ENCODE measurements around the gene MED8. TPM values are rescaled to one million over a fixed set of nuclear protein-coding genes. Genes with fewer than 3 reads are reported as not detected.

Gene MED8
- total RNA-seq, 4 donors from 2014 or later = 27.6 to 34.1 (median 32.0) TPM

- peaks cover 56 to 92% (median 82%) of the 10 kb centered on the region in 4 donors for H3K36me3 ChIP-seq
- H3K27ac ChIP-seq (replicated peaks in 1 of 4) = no peak overlapping the region
- WGBS = 93% methylated on average over 5 of the region's 5 CpGs
- H3K4me1 ChIP-seq = peaks cover 0 to 24% (median 23%) of the 10 kb centered on the region in 4 donors
- no peaks in the 10 kb centered on the region for H3K27me3 ChIP-seq
- no peak overlapping the region for H3K4me3 ChIP-seq
- H3K9me3 ChIP-seq = no peaks in the 10 kb centered on the region
- intact Hi-C loops (cut with DNase I) = no loop called here
- TF ChIP-seq POLR2A (IDR thresholded peaks at IDR 0.05; ENCODE audit: low read depth) (no peak), EP300 (IDR thresholded peaks at IDR 0.05) (no peak), POLR2AphosphoS5 (IDR thresholded peaks at IDR 0.05) (no peak)
- TF ChIP-seq, protein P1, sequence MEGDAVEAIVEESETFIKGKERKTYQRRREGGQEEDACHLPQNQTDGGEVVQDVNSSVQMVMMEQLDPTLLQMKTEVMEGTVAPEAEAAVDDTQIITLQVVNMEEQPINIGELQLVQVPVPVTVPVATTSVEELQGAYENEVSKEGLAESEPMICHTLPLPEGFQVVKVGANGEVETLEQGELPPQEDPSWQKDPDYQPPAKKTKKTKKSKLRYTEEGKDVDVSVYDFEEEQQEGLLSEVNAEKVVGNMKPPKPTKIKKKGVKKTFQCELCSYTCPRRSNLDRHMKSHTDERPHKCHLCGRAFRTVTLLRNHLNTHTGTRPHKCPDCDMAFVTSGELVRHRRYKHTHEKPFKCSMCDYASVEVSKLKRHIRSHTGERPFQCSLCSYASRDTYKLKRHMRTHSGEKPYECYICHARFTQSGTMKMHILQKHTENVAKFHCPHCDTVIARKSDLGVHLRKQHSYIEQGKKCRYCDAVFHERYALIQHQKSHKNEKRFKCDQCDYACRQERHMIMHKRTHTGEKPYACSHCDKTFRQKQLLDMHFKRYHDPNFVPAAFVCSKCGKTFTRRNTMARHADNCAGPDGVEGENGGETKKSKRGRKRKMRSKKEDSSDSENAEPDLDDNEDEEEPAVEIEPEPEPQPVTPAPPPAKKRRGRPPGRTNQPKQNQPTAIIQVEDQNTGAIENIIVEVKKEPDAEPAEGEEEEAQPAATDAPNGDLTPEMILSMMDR (IDR thresholded peaks at IDR 0.05) = no peak
- DNase-seq (ENCODE audit: extremely low spot score) = no peak
These were observed 43.3 kb upstream of the MED8 start for GRCh38 chr1:43432907-43433306.

GRCh38 chr1:43432171-43432860 is 42.7 kb upstream of the MED8 start:
- 89% methylated on average over 9 of the region's 9 CpGs for WGBS
- intact Hi-C loops (cut with DNase I) = no loop called here

GRCh38 chr1:43431676-43432075 is 42.1 kb upstream of the MED8 start:
- intact Hi-C loops (cut with DNase I) = no loop called here
- no peak for TF ChIP-seq POLR2A (IDR thresholded peaks at IDR 0.05; ENCODE audit: low read depth)
- TF ChIP-seq, protein P1 (IDR thresholded peaks at IDR 0.05) = no peak
- no peak for TF ChIP-seq EP300 (IDR thresholded peaks at IDR 0.05)
- no peak for TF ChIP-seq POLR2AphosphoS5 (IDR thresholded peaks at IDR 0.05)
- Histone ChIP-seq H3K36me3 (peaks cover 68 to 92% (median 87%) of the 10 kb centered on the region in 4 donors), H3K27me3 (no peaks in the 10 kb centered on the region), H3K27ac (replicated peaks in 1 of 4) (no peak overlapping the region), H3K4me3 (no peak overlapping the region), H3K4me1 (peaks cover 0 to 20% (median 19%) of the 10 kb centered on the region in 4 donors), H3K9me3 (no peaks in the 10 kb centered on the region)
- DNase-seq (ENCODE audit: extremely low spot score) = no peak
- WGBS = 98% methylated on average over 7 of the region's 9 CpGs

More at GRCh38 chr1:43432171-43432860, 42.7 kb upstream of the MED8 start:
- Histone ChIP-seq H3K27ac (replicated peaks in 1 of 4) (no peak overlapping the region), H3K4me1 (peaks cover 0 to 24% (median 23%) of the 10 kb centered on the region in 4 donors), H3K9me3 (no peaks in the 10 kb centered on the region), H3K4me3 (no peak overlapping the region), H3K36me3 (peaks cover 62 to 92% (median 83%) of the 10 kb centered on the region in 4 donors), H3K27me3 (no peaks in the 10 kb centered on the region)
- DNase-seq (ENCODE audit: extremely low spot score) = no peak
- TF ChIP-seq, protein P1 (IDR thresholded peaks at IDR 0.05) = no peak
- no peak for TF ChIP-seq POLR2AphosphoS5 (IDR thresholded peaks at IDR 0.05)

DNA sequence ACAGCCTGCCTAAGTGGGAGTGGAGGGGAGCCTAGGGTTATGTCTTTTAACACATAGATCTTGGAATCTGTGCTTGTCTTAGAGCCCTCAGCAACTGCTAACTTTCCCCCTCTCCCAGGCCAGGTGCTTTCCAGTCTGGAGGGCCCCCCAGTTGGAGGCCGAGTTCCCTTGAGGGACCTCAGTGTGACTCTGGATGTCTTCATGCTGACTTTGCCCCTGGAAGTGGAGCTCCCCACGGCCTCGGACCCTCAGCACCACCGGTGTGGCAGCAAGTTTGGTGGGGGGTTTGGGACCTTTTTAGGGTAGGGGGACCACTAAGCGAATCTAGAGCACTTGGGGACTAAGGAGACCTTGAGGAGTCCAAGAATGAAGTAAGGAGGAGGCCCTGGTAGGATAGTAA is 41.2 kb upstream of the MED8 start:
- intact Hi-C loops (cut with DNase I) = no loop called here
- H3K27me3 ChIP-seq = no peaks in the 10 kb centered on the region
- H3K9me3 ChIP-seq = no peaks in the 10 kb centered on the region
- H3K27ac ChIP-seq (replicated peaks in 1 of 4) = no peak overlapping the region
- DNase-seq (ENCODE audit: extremely low spot score) = no peak
- 100% methylated on average over 5 of the region's 5 CpGs for WGBS
- peaks cover 77 to 96% (median 94%) of the 10 kb centered on the region in 4 donors for H3K36me3 ChIP-seq
- TF ChIP-seq EP300 (IDR thresholded peaks at IDR 0.05) (no peak), POLR2A (IDR thresholded peaks at IDR 0.05; ENCODE audit: low read depth) (no peak)
- TF ChIP-seq, protein P1 (IDR thresholded peaks at IDR 0.05) = no peak
- no peak overlapping the region for H3K4me3 ChIP-seq
- peaks cover 0 to 12% (median 10%) of the 10 kb centered on the region in 4 donors for H3K4me1 ChIP-seq

DNA sequence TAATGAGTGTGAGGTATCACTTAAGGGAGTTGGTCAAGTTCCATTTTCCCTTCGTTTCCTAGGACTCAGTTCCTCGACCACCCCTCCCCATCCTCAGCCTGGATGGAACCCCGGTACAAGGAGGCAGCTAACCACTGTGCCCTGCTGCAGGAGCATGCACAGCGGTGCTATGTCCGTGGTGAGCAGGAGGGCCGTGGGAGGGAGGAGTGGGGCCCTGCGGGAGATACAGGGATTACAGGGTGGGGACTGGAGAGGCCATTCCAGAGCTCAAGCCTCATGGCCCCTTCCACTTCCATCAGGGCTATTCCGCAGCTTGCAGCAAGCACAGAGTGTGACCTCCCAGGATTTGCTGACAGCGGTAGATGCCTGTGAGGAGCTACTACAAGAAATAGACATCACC is 38.3 kb upstream of the MED8 start:
- Histone ChIP-seq H3K4me1 (no peaks in the 10 kb centered on the region), H3K36me3 (peaks cover 74 to 100% (median 99%) of the 10 kb centered on the region in 4 donors), H3K27me3 (no peaks in the 10 kb centered on the region), H3K4me3 (no peak overlapping the region), H3K9me3 (no peaks in the 10 kb centered on the region), H3K27ac (replicated peaks in 1 of 4) (no peak overlapping the region)
- 77% methylated on average over 9 of the region's 9 CpGs for WGBS
- no peak for DNase-seq (ENCODE audit: extremely low spot score)
- TF ChIP-seq POLR2AphosphoS5 (IDR thresholded peaks at IDR 0.05) (no peak), EP300 (IDR thresholded peaks at IDR 0.05) (no peak), POLR2A (IDR thresholded peaks at IDR 0.05; ENCODE audit: low read depth) (no peak)
- TF ChIP-seq, protein P1 (IDR thresholded peaks at IDR 0.05) = no peak
- intact Hi-C loops (cut with DNase I) = no loop called here
